DMS114 treated with DMSO at 0.1 percent for 48 hours (cell line): ENCODE results near the gene HIVEP1.

Experiments
- DNase-seq: peaks from one replicate; lab custom pipeline; 2025; ENCODE audit not compliant: unreplicated experiment; lab: John Stamatoyannopoulos, UW

The HIVEP1 gene

DNA sequence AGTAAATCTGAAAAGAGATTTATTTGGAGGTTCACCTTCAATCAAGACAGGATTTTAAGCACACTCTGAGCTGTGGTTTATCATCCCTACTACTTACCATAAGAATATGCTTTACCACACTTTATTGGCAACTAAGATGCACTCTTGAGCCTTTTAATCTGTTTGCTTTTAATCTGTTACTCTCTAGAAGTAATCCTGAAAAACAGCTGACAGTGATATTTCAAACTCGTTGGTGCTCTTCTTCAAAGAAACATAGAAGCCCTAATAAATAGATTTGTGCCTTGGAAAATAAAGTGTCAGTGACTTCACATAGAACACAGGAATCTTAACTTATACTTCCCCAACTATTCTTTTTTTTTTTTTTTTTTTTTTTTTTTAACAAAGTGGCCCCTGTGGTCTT, 102.9 kb downstream of the HIVEP1 start:
- no peak for DNase-seq

DNA sequence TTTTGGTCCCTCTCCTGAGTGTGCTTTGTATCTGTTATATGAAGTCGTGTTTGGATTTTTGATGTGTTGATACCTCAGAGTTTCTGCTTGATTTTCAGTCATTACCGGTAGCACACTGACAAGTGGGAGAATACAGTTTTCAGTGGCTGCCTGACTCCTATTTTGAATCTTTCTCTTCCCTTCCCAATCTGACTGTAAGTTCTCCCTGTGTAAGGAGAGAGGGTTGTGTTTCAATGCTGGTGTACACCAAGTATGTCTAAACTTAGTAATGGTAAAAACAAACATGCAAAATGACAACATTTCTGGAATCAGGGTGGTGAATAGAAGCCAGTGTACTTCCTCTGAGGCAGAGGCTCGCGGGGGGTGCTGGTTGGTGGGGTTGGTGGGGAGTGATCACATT, 103.4 kb downstream of the HIVEP1 start:
- DNase-seq = no peak

DNA sequence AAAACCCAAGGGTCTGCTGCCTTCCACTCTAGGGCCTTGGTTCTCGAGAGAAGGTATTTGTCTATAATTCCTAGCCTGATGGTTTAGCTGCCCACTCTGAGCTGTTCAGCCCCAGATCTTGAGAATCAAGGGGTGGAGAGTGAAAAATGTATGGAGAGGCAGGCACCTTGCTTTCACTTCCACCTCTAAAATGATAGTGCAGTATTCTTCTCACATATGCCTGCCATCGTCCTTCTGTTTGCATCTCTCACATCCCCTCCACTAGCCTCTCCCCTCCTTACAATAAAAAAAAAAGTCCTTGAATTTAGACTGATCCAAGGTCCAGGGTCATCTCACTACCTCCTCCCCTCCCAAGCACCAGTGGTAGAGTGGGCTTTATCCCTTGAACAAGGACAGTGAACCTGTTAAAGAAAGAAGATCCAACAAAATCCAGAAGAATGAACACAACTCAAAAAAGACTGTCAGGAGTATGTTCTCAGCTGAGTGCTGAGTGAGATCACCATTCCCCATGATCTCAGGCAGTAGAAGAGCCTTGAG, 104.2 kb downstream of the HIVEP1 start:
- no peak for DNase-seq

DNA sequence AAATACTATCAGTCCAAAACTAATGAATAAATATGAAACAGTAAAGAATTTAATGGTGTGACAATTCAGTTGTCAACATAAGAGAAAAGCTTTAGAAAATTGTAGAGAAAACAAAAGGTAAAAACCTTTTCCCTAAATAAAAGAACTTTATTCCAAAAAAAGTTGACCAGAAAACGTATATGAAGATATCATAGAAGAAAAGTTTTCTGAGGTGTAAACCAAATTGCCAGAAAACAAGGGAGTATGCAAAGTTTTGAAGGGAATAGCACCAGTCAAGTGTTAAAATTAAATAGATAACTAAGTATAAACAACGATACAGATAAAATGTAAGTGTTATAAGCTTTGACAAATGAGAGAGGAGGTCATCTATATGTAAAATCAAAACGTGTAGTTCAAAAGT, 104.9 kb downstream of the HIVEP1 start:
- DNase-seq = no peak

DNA sequence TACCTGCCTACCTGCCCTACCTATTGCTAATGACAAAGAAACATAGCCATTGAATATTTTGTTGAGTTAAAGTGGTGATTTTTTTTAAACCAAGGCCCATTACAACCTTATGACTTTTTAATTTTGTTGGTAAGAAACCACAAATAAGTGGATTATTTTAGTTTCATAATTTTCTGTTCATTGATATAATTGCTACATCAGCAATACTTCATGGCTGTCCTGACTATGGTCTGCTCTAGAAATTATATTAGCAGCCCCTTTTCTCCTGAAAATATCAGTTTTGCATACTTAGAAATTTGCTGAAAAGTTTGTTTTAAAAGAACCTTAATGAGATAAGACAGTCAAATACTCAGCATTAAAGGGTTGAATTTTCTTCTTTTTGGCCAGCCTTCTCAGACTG, 106.5 kb downstream of the HIVEP1 start:
- DNase-seq = no peak

DNA sequence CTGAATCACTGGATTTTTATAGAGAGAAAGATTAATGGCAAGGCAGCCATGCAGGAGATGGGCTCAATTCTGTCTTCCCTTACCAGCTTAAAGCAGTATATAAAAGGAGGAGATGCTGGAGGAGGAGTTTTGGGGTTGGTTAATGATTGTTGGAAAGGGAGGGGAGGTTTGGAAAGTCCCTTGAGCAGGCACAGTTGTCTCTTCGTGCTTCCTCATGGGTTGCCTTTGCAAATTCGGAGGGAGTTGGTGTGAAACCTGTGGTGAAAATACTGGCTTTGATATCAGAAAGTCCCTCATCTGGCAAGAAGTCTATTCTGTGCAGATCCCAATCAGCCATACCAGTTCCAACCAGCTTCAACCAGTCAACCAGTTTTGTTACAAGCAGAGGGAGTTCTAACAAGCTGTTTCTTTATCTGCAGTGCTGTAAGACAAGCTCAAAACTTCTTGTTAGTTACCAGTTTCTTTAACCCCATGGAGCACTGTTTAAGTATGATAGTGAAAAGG, 107.0 kb downstream of the HIVEP1 start:
- no peak for DNase-seq

DNA sequence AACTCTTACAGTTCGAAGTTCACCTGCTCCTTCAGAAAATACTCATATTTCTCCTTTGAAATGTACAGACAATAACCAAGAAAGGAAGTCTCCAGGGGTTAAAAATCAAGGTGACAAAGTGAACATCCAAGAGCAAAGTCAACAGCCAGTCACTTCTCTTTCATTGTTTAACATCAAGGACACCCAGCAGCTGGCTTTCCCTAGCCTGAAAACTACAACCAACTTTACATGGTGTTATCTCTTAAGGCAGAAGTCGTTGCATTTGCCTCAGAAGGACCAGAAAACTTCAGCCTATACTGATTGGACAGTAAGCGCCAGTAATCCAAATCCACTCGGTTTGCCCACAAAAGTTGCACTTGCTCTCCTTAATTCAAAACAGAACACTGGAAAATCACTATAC, 113.3 kb downstream of the HIVEP1 start:
- DNase-seq = no peak

DNA sequence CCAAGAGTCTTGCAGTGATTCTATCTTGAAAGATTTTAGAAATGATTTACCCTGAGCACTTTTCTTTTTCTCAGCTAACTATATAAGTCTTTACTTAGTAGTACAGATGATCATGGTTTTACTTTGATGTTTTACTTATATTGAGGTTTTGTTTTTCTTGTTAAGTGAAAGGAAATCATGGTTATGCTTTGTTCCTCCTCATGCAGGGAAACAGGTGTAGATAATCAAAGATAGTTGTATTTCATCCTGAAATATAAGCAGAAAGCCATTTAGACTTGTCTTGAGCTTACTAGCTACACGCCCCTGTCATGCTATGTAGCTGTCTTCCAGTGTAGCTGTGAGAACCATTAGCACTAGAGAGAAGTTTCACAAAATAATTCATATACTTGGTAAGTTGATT, 113.9 kb downstream of the HIVEP1 start:
- DNase-seq = no peak

DNA sequence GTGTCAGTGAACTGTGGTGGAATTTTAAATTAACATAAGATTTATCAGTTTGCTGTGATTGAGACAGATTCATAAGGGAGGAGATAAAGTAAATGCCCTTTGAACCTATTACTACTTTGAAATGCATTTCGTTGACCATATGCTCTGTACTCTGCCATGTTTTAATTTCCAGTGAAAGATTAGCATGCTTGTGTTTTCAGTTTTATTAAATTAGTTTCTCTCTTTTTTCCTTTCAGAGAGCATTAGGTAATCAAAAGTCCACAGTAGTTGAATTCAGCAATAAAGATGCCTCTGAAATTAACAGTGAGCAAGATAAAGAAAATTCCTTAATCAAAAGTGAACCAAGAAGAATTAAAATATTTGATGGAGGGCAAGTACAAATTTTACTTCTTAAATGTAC, 117.4 kb downstream of the HIVEP1 start:
- DNase-seq = no peak

DNA sequence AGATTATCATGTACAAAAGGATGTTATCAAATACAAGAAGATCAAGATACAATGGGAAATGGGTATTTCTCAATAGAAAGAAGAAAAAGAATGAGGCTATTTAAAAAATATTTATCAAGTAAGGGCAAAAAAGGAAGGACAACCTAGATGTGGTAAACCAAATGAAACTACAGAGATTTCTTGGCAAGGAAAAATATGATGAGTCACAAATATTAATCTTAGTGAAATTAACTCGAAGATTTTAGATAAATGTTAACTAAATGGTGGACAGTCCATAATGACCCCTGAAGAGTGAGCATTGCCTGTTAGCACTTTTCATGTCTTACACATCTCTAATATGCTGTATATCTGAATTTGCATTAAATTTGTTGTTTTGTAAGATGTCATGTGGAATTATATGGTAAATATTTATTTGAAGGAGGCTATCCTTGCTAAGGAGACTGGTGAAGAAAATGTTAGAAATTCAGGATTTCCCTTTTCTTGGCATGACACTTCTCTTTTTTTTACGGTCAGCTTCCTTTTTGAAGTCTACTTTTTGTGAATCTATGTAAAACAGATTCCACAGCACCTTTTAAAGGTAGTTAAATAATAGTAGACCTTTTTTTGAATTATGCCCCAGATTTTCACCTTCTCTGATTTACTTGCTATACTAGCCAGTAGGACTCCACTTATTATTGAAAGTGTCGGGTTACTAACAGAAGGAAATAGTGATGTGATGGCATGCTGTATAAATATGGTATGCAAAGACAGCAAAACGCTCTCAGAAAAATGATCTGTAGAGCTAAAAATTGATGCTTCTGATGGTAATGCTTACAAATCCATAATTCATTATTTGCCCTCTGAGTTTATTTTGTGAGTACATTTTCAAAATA, 120.5 kb downstream of the HIVEP1 start:
- DNase-seq = no peak

DNA sequence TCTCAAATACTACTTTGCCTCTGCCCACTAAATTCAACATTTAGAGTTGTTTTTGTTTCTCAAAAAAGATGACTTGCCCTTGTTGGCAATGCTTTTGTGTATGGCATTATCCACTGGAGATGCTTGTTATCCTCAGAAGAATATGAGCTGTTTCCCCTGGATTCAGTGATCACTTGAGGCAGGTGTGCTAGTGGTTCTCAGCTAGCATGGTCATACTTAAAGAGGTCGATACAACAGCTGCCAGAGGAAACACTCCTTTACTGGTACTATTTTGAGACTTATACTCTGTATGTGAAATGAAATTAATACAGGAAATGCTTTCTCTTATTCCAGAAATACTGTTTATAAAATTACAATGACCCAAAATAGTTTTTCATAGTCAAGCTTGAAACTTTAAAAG, 122.5 kb downstream of the HIVEP1 start:
- no peak for DNase-seq

DNA sequence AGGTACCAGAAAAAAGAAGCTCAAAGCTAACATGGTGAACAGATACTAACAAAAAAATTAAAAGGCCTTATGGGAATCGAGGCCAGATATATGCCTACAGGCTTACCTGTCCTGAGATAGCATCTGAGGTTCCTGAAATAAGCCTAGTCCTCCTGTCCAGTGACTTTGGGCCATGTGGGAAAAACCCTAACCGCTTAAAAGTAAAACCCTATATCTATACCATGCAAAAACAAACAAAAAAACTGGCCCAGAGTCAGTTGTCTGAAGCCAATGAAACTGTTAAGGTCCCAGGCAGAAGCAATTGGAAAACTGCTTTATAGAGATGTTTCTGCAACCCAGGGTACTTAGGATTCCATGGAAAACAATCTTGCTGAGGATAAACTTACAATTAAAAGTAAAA, 122.9 kb downstream of the HIVEP1 start:
- DNase-seq = no peak

DNA sequence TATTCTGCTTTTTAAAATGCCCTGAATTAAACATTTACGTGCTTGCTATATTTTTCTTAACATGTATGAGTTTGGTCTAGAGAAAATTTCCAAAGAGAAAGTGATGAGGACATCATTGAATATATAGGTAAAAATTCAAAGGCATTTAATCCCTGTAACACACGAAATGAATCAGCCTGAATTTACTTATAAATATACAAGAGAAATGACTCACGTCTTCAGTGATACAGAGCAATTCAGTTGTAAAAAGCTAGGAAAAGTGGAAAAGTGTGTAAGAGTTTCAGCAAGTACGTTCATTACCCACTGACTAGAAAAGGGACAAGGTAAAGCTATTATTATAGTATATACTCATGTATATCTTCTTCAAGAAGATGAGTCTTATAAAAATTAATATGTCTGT, 124.8 kb downstream of the HIVEP1 start:
- DNase-seq = no peak

DNA sequence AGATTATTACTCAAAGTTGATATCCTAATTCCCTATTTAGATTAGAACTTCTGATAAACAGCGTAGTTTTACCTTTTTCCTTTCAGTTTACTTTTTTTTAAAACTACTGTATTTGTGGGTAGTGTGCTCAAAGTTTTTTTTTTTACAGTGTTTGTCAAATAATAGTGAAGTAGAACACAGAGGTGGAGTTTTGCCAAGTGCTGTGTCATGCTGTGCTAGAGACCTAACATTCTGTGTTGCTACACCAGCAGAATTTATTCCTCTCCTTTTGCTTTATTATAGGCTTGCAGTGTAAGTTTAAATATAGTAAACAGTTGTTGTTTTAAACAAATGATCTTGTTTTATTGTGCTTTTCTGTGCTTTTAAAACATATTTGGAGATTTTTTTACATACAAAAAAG, 125.4 kb downstream of the HIVEP1 start:
- no peak for DNase-seq

DNA sequence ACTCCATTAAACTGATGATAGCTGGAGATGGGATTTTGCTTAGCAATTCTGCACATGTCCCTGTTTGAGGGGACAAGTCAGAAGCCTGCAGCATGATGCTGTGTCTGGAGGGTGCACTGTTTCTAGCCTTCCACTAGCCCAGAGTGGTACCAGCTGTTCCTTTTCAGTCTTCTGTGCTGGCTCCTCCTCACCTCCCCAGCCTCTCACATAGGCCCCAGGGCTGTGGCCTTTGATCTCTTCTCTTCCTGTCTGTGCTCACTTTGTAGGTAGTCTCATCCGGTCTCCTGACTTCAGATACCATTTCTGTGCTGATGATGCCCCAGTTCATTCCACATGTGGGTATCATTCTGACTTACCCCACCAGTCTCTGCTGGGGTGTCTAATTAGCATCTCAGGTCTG, 126.3 kb downstream of the HIVEP1 start:
- DNase-seq = no peak

DNA sequence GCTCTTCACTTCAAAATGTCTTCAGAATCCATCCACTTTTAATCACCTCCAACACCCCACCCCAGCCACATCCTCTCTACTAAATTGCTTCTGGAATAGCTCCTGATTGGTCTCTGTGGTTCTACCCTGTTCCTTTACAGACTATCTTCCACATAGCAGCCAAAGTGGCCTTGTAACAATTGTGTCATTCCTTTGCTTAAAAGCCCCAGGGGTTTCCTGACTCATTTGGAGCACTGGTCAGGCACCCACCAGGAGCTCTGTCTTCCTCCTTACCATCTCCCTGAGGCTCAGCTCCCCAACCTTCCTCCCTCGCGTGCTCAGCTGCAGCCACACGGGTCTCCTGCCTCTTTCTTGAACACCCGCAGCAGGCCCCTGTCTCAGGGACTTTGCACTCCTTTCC, 126.8 kb downstream of the HIVEP1 start:
- DNase-seq = no peak

DNA sequence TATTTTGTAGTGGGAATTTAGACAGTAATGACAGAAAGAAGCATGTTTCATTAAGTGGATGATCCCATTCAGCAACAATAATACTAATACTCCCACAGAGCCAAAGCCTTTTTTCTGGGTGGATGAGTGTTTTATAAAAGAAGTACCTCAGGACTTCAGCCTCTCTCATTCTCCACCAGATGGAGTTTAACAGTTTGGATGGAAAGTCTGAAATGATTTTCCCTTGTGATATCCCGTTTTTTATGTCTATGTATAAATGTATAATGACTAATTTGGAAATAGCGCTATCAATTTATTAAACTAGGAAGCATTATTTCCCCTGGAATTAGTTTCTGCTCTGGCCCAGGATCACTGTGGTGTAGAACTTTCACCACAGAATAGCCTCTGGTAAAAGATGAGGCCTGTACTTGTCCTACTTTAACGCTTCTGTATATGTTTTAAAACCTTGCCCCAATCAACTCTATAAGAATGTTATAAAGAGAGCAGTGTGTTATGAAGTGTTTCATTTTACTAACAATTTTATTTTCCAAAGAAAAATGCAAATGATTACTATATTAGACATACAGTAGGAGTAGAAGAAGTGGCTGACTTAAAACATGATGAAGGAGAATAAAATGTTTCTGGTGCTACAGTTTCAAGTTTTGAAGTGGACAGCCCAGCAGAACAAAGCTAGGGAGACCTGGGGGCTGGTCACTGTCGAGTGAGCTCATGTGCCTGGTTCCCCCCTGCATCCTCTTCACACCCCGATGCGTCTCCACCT, 135.6 kb downstream of the HIVEP1 start:
- no peak for DNase-seq

DNA sequence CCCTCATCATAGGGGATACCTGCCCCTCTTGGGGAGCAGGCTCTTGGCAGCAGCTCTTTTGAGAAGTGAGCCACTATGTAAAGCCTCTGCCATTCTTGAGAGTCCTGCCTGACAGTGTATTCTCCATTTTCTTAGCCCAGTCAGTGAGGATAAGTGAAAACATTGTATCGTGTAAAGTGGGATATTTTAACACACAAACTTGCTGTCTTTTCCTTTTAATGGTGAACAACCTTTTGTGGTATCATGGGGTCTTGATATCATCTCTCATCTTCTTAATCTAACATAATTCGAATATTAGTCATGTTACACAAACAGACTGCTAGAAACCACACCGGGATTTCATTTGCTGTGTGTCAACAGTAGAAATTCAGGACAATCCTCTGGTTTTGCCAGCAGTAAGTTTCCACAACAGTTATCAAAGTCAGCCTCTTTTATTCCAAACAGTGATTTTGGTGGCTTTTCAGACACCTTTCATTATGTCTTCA, 136.2 kb downstream of the HIVEP1 start:
- no peak for DNase-seq

DNA sequence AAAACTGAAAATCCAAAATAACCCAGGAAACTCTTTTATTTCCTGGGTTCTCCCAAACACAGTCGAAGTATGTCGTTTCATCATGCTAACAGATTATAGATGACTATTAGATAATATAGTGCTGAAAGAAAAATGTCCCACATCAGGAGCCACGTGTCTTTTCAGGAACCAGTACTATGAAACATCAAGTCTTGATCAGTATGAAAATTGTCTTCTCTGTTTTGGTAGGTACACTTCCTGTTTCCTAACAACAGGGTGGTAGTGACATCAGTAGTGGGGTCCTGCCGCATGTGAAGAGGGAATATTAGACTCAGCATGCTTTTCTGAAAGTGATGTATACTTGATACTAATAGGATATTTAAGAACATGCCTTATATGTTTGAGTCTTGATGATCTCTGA, 136.7 kb downstream of the HIVEP1 start:
- no peak for DNase-seq

DNA sequence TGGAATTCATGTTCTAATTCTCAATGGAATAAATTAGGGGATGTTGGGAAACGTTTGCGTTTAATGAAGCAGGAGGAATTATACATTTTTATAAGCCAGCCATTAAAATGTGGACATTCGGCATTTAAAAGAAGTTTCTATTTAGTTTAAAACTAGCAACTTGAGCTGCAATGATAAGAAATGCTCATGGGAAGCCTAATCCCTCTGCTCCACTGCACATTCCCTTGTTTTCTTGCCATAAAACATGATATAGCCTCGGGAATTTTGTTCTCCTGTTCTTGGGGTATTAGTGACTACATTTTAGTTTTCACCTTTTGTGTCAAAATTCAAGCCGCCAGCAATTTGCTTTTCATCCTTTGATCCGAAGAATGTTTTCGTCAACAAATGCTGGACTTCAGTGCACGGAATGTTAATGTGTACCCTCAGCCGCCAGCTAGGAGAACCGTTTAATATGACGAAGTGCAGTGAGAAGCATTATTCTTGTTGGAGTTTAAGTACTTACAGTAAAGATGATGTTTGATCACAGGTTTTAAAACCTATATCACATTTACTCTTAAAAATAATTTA, 137.9 kb downstream of the HIVEP1 start:
- no peak for DNase-seq

DNA sequence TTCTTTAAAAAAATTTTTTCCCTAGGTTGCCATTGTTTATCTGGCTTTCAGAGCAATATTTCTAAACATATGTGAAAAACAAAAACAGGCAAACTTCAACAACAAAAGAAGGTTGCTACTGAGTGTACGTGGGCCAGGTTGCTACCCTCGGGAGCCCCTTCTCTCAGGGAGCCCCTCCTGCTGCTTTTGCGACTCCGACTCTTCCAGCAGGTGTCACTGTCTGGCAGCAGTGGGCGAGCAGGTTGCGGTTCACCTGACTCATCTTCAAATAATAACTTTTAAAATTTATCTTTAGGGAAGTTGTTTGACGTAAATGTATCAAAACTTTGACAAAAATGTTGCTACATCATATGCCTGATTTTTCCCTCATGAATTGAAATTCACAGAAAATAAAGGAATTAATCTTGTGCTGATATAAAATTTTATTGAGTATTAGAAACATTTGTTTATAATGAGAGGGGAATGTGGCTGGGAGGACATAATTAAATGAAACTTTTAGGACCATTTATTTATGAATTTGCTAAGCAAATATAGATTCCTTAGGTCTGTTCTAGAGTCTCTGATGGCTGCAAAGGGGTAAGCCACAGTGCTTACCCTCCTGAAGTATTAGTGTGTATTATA, 138.8 kb downstream of the HIVEP1 start:
- DNase-seq = no peak
